Kidney tubule cell (primary cell): ENCODE measurements around the gene RPL13A.
A peak's percentile ranks its signal among the peaks of the same experiment; 100 is the strongest.
"Not testable (repeated sequence)": the region's sequence is repeated elsewhere in the genome, so short reads cannot be mapped to it uniquely, and the experiment has no call there.

Source experiments
- DNase-seq: peaks from one replicate; pipeline ENCODE4 v3.0.0-alpha.2; 2018; ENCODE audit warnings: low spot score

RPL13A gene

GRCh38 chr19:49487277-49488045 is at the start of gene RPL13A:
TSS of gene RPL13A (plus strand) at chr19:49487608. CDS start at chr19:49487630, 22 bp downstream.
- peak; percentile 99 for DNase-seq

GRCh38 chr19:49438261-49438660 is 49.1 kb upstream of the RPL13A start:
- DNase-seq, result no peak

DNA sequence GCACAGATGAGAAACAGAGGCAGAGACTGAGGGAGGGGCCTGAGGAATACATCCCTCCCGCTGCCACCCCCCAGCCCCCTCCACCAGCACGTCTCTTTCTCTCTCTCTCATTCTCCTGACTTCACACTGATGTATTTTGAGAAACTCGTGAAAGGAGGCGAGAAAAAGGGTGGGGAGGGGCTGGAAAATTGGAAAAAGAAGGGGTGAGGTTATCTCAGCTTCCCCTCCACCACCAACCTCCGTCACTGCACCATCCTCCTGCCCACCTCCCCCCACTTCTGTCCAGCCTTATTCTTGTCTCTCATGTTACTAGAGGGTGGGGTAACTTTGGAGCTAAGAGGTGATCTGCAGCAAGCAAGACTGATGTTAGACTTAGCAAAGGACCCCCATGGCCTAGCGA is 47.6 kb upstream of the RPL13A start:
- no peak for DNase-seq

DNA sequence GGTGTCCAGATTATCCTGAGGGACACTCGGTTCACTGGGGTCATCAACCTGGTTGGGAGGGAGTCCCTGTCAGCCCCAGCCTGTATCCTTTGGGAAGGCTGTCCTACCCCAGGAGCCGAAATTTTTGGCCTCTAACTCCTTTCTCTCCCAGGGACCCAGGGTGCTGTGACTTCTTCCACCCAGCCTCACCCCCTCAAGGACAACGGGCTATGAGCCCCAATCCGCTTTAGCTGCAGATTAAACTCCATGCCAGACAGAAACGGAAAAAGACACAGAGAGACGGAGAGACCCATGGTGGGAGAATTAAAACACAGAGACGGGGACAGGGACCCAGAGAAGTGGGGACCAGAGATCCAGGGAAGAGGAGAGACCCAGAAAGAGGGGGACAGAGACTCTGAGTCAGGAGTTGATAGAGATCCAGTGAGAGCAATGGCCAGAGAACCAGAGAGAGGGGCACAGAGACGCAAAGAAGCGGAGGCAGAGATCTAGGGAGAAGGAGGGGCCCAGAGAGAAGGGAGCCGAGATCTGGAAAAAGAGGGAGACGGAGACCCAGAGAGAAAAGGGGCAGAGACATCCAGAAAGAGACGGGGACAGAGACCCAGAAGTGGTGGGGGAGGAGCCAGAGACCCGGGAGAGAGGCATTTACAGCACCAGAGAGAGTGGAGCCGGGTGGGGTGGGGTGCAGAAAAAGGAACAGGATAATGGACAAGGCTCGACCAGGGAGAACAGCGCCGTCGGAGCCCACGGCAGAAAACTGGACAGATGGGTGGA is 46.8 kb upstream of the RPL13A start:
- no peak for DNase-seq

DNA sequence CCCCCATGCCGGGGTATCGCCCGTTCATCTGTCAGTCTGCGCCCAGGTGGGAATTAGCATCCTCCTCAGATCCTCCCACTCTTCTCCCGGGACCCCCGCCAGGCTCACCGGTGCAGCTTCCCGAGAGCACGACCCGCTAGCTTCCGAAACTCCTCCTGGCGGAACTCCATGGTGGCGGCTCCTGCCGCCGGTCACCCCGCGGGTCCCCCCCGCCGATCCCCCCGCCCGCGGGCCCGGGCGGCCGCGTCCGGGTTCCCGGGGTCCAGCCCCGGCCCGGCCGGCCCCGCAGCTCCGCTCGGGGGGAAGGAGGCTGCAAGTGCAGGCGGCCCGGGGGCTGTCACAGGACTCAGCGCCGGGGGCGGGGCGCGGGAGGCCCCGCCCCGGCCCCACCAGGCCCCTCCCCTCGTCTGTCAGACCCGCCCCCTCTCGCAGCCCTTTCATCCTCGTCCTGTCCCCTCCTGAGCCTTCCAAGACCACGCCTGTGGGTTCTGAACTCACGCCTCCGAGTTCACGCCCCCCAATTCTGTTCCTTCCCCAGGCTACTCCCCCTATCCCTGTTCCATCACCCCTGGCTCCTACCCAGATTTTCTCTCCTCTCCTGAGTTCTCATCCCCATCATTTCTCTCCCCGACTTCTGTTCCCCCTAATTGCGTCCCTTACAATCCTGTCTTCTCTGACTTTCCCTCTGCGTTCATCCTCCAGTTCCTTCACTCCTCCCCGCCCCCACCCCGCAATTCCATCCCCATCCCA is 46.0 kb upstream of the RPL13A start, which contains the start of gene SLC17A7:
SLC17A7 (minus strand) TSS at position 318 of the 750 bp plus-strand sequence; CDS start at position 170, 148 bp downstream.
- no peak for DNase-seq

DNA sequence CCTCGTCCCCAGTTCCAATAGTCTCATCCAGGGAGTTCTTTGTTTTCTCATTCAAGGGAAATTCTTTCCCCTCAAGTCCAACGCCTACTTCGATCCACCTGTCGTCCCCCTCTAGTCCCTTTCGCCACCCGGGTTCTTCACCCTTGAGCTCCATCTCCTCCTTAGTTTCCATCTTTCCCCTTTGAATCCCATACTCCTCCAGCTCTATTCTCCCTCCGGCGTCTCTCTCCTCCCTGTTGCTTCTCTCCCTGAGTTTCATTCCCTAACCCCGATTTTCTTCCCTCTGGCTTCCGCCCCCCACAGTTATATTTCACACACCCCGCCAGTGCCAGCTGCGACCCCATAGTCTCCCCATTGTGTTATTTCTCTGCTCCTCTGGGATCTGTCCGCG is 45.5 kb upstream of the RPL13A start:
- no peak for DNase-seq

- DNase-seq, result no peak
Measured at GRCh38 chr19:49442354-49442753, 45.1 kb upstream of the RPL13A start.

GRCh38 chr19:49442771-49443365 is 44.5 kb upstream of the RPL13A start:
- DNase-seq, result peak; percentile 83

- DNase-seq, result peak; percentile 94
Measured at GRCh38 chr19:49443366-49444099, 43.9 kb upstream of the RPL13A start.

DNA sequence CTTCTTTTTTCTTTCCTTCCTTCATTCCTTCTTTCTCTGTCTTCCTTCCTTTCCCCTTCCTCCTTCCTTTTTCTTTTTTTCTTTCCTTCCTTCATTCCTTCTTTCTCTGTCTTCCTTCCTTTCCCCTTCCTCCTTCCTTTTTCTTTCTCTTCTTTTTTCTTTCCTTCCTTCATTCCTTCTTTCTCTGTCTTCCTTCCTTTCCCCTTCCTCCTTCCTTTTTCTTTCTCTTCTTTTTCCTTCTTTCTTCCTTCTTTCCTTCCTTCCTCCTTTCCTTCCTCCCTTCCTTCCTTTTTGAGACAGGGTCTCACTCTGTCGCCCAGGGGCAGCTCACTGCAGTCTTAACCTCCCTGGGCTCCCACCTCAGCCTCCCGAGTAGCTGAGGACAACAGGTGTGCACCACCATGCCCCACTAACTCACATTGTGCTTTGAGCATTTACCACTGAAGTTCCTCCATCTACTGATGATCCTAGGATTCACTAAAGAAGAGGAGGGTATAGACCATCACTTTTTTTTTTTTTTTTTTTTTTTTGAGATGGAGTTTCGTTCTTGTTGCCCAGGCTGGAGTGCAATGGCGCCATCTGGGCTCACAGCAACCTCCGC is 43.2 kb upstream of the RPL13A start:
- not testable (repeated sequence) for DNase-seq

DNA sequence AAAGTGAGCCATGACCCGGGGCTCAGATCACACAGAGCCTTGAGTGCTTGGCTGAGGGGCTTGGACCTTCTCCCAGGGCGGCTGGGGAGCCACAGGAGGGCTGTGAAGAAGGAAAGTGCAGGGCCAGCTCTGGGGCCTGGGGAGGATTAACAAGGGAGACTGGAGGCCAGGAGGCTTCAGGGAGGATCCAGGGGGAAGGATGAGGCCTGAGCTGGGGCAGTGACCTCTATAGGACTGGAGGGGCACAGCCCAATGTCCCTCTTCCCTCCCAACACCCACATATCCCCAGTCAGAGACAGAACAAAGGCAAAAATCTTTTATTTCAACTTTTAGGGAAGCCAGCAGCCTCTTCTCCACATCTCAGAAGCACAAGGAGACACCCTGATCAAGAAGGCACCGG is 41.4 kb upstream of the RPL13A start:
- no peak for DNase-seq

DNA sequence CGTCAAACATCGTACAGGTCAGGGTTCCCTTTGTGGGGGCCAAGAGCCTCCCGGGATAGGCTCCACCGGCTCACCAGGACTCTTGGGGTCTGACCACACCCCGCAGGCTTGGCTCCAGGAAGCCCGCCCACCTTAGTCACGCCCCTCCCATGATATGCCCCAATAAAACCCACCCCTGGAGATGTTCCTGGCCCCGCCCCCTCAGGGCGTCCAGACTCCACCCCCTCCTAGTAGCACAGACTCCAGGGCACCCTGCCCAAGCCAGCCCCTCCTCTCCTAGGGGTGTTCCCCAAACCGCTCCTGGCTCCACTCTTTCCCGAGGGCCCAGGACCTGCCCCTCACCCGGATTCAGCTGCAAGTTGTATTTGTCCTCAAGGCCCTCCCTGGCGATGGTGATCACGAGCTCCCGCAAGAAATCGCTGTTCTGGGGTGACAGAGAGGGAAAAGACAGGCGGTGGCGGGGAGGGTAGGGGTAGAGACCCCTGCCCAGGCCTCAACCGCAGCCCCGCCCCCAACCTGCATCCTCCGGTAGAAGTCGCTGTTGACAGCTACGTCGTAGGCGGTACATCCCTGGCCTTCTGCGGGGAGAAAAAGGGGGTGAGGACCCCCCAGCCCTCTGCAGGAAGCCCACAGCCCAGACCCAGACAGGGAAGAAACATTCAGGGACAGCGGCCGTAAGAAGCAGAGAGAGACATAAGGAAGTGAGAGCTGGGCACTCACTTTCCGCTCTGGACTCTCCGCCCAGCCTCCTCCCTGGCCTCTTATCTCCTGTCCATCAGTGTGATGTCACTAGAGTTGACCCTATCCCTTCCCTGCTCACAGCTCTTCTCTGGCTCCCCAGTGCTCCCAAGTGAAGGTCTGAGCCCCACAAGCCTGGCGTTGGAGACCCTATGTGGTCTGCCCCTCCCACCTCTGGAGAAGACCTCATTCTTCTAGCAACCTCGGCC is 39.6 kb upstream of the RPL13A start:
- no peak for DNase-seq

- DNase-seq, result no peak
Measured at GRCh38 chr19:49448432-49448786, 39.0 kb upstream of the RPL13A start.

DNA sequence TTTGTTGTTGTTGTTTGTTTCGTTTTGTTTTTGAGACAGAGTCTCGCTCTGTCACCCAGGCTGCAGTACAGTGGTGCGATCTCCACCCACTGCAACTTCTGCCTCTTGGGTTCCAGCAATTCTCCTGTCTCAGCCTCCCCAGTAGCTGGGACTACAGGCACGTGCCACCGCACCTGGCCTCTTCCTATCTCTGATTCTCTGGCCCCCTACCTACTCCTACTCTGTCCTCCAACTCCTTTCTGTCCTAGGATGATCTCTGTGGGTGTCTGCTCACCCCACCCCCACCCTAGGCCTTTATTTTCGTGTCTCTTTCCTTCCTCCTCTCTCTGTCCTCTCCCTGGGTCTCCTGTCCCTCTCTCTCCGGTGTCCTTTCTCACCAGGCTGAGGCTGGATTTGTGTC is 37.0 kb upstream of the RPL13A start:
- DNase-seq, result no peak

DNA sequence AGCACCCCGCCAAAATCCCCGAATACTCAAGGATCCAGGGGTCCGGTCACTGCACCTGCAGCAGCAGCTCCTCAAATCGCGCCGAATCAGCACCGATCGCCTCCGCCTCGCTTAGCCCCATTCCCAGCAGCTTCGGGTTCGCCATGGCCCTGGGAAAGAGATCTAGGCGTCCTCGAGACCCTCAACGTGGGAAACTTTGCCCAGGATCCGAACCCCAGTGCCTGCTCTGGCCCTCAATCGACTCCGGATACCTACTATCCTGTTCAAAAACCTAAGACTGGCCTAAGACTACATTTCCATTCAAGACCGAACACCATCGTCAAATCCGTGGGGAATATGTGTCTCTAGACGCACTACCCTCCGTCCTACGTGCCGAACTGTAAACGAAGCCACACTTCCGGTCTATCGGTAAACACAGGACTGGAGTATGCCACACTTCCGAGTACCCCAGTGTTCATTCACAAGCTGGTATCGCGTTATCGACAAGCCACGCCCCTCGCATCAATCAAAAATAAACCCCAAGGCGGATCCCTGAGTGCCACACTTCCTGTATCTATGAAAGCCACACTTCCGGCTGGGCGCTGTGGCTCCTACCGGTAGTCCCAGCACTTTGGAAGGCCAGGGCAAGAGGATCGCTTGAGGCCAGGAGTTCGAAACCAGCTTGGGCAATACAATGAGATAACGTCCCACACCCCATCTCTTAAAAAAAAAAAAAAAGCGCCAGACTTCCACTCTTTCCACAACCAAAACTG is 35.8 kb upstream of the RPL13A start, which contains the start of gene PIH1D1:
PIH1D1 (minus strand) TSS at position 385 of the 752 bp plus-strand sequence; CDS start at position 145, 240 bp downstream.
- peak; percentile 99 for DNase-seq

DNA sequence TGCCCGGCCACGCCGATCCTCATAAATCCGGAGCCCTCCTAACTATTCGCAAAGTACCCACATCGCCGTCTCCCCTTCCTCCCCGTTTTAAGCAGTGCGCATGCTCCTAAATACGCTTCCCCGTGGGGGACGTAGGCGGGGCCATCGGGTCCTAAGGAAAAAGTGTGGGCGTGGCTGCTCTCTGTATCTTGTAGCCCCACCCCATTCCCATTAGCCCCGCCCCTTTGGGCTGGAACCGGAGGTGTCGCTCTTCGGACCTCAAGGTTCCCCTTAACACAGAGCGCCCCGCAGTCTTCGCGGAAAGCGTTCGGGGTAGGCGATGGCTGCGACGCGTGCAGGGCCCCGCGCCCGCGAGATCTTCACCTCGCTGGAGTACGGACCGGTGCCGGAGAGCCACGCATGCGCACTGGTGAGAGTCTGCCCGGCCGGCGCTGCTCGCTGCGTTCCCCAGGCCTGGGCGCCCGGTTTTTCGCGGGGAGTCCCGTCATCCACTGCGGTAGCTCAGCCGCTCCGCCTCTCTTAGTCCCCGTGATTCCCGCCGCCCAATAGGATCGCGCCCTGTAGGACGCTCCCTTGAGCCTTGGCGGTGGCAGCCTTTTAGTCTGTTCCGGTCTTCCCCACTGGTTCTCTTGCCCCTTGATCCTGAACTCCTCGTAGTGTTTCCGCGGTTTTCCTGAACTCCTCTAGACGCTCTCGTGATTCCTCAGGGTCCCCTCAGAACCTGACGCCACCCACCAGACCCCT is 34.2 kb upstream of the RPL13A start, which contains the start of gene ALDH16A1:
ALDH16A1 (plus strand) TSS at position 213 of the 744 bp plus-strand sequence; CDS start at position 320, 107 bp downstream.
- DNase-seq, result peak; percentile 98

DNA sequence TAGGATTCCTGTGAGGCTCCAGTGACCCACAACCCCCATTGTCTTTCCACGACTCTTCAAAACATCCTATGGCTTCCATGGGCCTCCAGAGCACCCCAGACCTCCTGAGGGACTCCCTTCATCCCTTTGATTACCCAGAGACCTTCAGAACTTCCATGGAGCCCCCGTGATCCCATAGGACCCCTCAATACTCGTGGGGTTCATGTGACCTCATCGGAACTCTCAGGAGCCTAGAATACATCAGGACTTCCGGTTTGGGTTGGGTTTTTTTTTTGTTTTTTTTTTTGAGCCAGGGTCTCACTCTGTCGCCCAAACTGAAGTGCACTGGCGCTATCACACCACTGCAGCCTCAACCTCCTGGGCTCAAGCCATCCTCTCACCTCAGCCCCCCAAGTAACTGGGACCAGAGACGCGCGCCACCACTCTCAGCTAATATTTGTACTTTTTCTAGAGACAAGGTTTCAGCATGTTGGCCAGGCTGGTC is 33.6 kb upstream of the RPL13A start:
- no peak for DNase-seq

DNA sequence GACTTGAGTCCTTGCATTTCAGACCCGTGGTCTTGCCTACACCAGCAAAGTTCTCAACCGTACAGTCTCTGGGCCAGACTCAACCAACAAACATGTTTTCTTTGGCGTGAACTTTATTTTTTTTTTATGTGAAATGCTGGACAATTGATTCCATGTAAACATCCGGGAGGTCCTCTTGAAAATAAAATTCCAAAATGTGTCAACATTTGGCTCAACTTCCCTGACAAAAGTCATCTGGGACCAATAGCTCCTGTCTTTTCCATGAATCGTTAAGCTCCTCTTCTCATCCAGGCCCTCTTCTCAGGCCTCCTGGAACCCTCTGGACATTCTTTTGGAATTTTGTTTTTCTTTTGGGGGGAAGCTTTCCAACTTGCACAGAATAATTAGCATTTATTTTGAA is 31.6 kb upstream of the RPL13A start:
- DNase-seq, result no peak
